HEK293 (cell line): ENCODE results near the gene KIAA0825.

Source experiments
- CTCF ChIA-PET: fragments of 350-600 bp; formaldehyde crosslinking; extraction: SDS; loops from one replicate; lab custom pipeline; 2021; ENCODE audit warnings: antibody characterized with exemption; lab: Yijun Ruan, JAX
- POLR2A ChIA-PET: fragments of 300-600 bp; formaldehyde crosslinking; extraction: SDS; loops from one replicate; lab custom pipeline; 2020; ENCODE audit warnings: antibody characterized with exemption, inconsistent platforms; lab: Yijun Ruan, JAX
- H3K27ac ChIP-seq: fragments of 200-500 bp; sonication (Bioruptor generic); 2 replicates; pipeline ENCODE4 v1.5.1; 2014; ENCODE audit warnings: low read depth, low read length, control low read depth, inconsistent platforms; ENCODE audit errors: extremely low read depth
- H3K36me3 ChIP-seq, 2 experiments: fragments of 200-500 bp in 1 of 2; sonication (Bioruptor generic) in 1 of 2; 1 replicate in 1 of 2; 2 replicates in 1 of 2; pipeline ENCODE4 v1.5.1; 2014 to 2017; ENCODE audit warnings: inconsistent platforms in 2 of 2, low read length in 2 of 2; ENCODE audit not compliant: control insufficient read depth in 2 of 2, insufficient read depth in 1 of 2
- H3K4me1 ChIP-seq: fragments of 200-500 bp; sonication (Bioruptor generic); 2 replicates; pipeline ENCODE4 v1.5.1; 2014; ENCODE audit warnings: mild to moderate bottlenecking, low read length, inconsistent platforms; ENCODE audit not compliant: control insufficient read depth, insufficient read depth
- H3K4me3 ChIP-seq: 2 replicates; pipeline ENCODE4 v1.5.1; 2011; ENCODE audit warnings: low read depth, mild to moderate bottlenecking, control low read depth, low read length, moderate library complexity
- H3K9me3 ChIP-seq: fragments of 200-500 bp; sonication (Bioruptor generic); 2 replicates; pipeline ENCODE4 v1.5.1; 2014; ENCODE audit warnings: low read depth, low read length, inconsistent platforms; ENCODE audit not compliant: control insufficient read depth, insufficient read depth
- GLIS1 ChIP-seq: fragments of 450-650 bp; formaldehyde crosslinking; IDR thresholded peaks from 2 replicates; pipeline ENCODE4 v1.5.1; 2016; ENCODE audit warnings: missing biosample characterization, missing genetic modification characterization
- KLF1 ChIP-seq: fragments of 450-650 bp; formaldehyde crosslinking; IDR thresholded peaks from 2 replicates; pipeline ENCODE4 v1.5.1; 2016; ENCODE audit warnings: missing biosample characterization, missing genetic modification characterization
- SETDB1 ChIP-seq: IDR thresholded peaks from one replicate; pipeline ENCODE4 v1.6.1; 2017; ENCODE audit warnings: mild to moderate bottlenecking, low read length, moderate library complexity, mixed read lengths; ENCODE audit not compliant: insufficient read length
- SP2 ChIP-seq: fragments of 450-650 bp; formaldehyde crosslinking; IDR thresholded peaks from 2 replicates; pipeline ENCODE4 v1.5.1; 2016; ENCODE audit warnings: missing biosample characterization, missing genetic modification characterization
- SP3 ChIP-seq: fragments of 450-650 bp; formaldehyde crosslinking; IDR thresholded peaks from 2 replicates; pipeline ENCODE4 v1.5.1; 2016; ENCODE audit warnings: missing biosample characterization, missing genetic modification characterization
- TCF7L2 ChIP-seq: IDR thresholded peaks from 2 replicates; pipeline ENCODE4 v1.6.1; 2011; ENCODE audit warnings: low read depth, mild to moderate bottlenecking, inconsistent platforms, low read length, moderate library complexity, borderline replicate concordance
- TRIM28 ChIP-seq: IDR thresholded peaks from 2 replicates; pipeline ENCODE4 v1.6.1; 2011; ENCODE audit warnings: low read length, control low read depth, borderline replicate concordance
- TSHZ1 ChIP-seq: fragments of 450-650 bp; formaldehyde crosslinking; IDR thresholded peaks from 2 replicates; pipeline ENCODE4 v1.5.1; 2016; ENCODE audit warnings: missing biosample characterization, missing genetic modification characterization, borderline replicate concordance
- ZBTB8A ChIP-seq: fragments of 450-650 bp; formaldehyde crosslinking; IDR thresholded peaks from 2 replicates; pipeline ENCODE4 v1.5.1; 2016; ENCODE audit warnings: missing biosample characterization, missing genetic modification characterization
- ZFP37 ChIP-seq: fragments of 450-650 bp; formaldehyde crosslinking; IDR thresholded peaks from 2 replicates; pipeline ENCODE4 v1.5.1; 2016; ENCODE audit warnings: missing biosample characterization, missing genetic modification characterization
- ZNF133 ChIP-seq: fragments of 450-650 bp; formaldehyde crosslinking; IDR thresholded peaks from 2 replicates; pipeline ENCODE4 v1.5.1; 2016; ENCODE audit warnings: missing biosample characterization, missing genetic modification characterization
- ZNF169 ChIP-seq: fragments of 450-650 bp; formaldehyde crosslinking; IDR thresholded peaks from 2 replicates; pipeline ENCODE4 v1.5.1; 2016; ENCODE audit warnings: missing biosample characterization, missing genetic modification characterization
- ZNF2 ChIP-seq: fragments of 450-650 bp; formaldehyde crosslinking; IDR thresholded peaks from 2 replicates; pipeline ENCODE4 v1.5.1; 2016; ENCODE audit warnings: missing biosample characterization, missing genetic modification characterization
- ZNF223 ChIP-seq: fragments of 450-650 bp; formaldehyde crosslinking; IDR thresholded peaks from 2 replicates; pipeline ENCODE4 v1.5.1; 2016; ENCODE audit warnings: missing biosample characterization, missing genetic modification characterization
- ZNF274 ChIP-seq, 2 experiments: fragments of 200-500 bp in 1 of 2; fragments of 450-650 bp in 1 of 2; sonication (Bioruptor generic) in 1 of 2; formaldehyde crosslinking in 1 of 2; IDR thresholded peaks; 2 replicates each; pipeline versions ENCODE4 v1.5.1 to v1.6.1; 2014 to 2016; ENCODE audit warnings: borderline replicate concordance in 1 of 2, inconsistent platforms in 1 of 2, low read length in 1 of 2, missing biosample characterization in 1 of 2, missing genetic modification characterization in 1 of 2
- ZNF416 ChIP-seq: fragments of 450-650 bp; formaldehyde crosslinking; IDR thresholded peaks from 2 replicates; pipeline ENCODE4 v1.5.1; 2016; ENCODE audit warnings: missing biosample characterization, missing genetic modification characterization
- ZNF549 ChIP-seq: fragments of 450-650 bp; IDR thresholded peaks from 2 replicates; pipeline ENCODE4 v1.5.1; 2018; ENCODE audit warnings: missing biosample characterization, missing genetic modification characterization, mild to moderate bottlenecking, inconsistent platforms, moderate library complexity
- ZNF585B ChIP-seq: fragments of 450-650 bp; formaldehyde crosslinking; IDR thresholded peaks from 2 replicates; pipeline ENCODE4 v1.5.1; 2016; ENCODE audit warnings: missing biosample characterization, missing genetic modification characterization
- ZNF623 ChIP-seq: fragments of 450-650 bp; formaldehyde crosslinking; IDR thresholded peaks from 2 replicates; pipeline ENCODE4 v1.5.1; 2016; ENCODE audit warnings: missing biosample characterization, missing genetic modification characterization
- ZNF645 ChIP-seq: fragments of 450-650 bp; formaldehyde crosslinking; IDR thresholded peaks from 2 replicates; pipeline ENCODE4; 2016; ENCODE audit warnings: missing biosample characterization, missing genetic modification characterization
- ZNF747 ChIP-seq: fragments of 450-650 bp; formaldehyde crosslinking; IDR thresholded peaks from 2 replicates; pipeline ENCODE4 v1.5.1; 2016; ENCODE audit warnings: missing biosample characterization, missing genetic modification characterization
- ZNF76 ChIP-seq: fragments of 450-650 bp; formaldehyde crosslinking; IDR thresholded peaks from 2 replicates; pipeline ENCODE4; 2016; ENCODE audit warnings: low read depth, missing biosample characterization, missing genetic modification characterization, borderline replicate concordance
- ZNF791 ChIP-seq: fragments of 450-650 bp; formaldehyde crosslinking; IDR thresholded peaks from 2 replicates; pipeline ENCODE4 v1.5.1; 2016; ENCODE audit warnings: missing biosample characterization, missing genetic modification characterization
- ZNF792 ChIP-seq: fragments of 450-650 bp; formaldehyde crosslinking; IDR thresholded peaks from 2 replicates; pipeline ENCODE4 v1.5.1; 2016; ENCODE audit warnings: missing biosample characterization, missing genetic modification characterization
- ZSCAN5A ChIP-seq: fragments of 450-650 bp; formaldehyde crosslinking; IDR thresholded peaks from 2 replicates; pipeline ENCODE4 v1.5.1; 2016; ENCODE audit warnings: missing biosample characterization, missing genetic modification characterization
- ZXDB ChIP-seq: fragments of 450-650 bp; formaldehyde crosslinking; IDR thresholded peaks from 2 replicates; pipeline ENCODE4 v1.5.1; 2016; ENCODE audit warnings: missing biosample characterization, missing genetic modification characterization
- TF ChIP-seq, protein P1 (sequence below): fragments of 450-650 bp; formaldehyde crosslinking; IDR thresholded peaks from 2 replicates; pipeline ENCODE4 v1.5.1; 2016; ENCODE audit warnings: missing biosample characterization, missing genetic modification characterization
- TF ChIP-seq, protein P2 (sequence below): fragments of 450-650 bp; formaldehyde crosslinking; optimal IDR thresholded peaks from 2 replicates; pipeline ENCODE3; 2016; ENCODE audit warnings: missing biosample characterization, mild to moderate bottlenecking, missing genetic modification characterization
- TF ChIP-seq, protein P3 (sequence below): fragments of 450-650 bp; formaldehyde crosslinking; IDR thresholded peaks from 2 replicates; pipeline ENCODE4 v1.5.1; 2017; ENCODE audit warnings: missing biosample characterization, missing genetic modification characterization

The KIAA0825 gene

GRCh38 chr5:94640176-94640575 lies 21.8 kb upstream of the KIAA0825 start (continued):
- TF ChIP-seq TCF7L2: no peak
- peak; percentile 60 for TF ChIP-seq ZNF585B (tag by site-specific recombination)
- TF ChIP-seq SETDB1: peak; percentile 78
- no peak for TF ChIP-seq ZNF133 (tag by site-specific recombination)
- peak; percentile 35; the same call in 1 of the 2 replicates for TF ChIP-seq ZNF549 (tag by site-specific recombination)
- peak; percentile 31; the same call in 1 of the 2 replicates for TF ChIP-seq ZXDB (tag by site-specific recombination)
- peak; percentile 57; the same call in 1 of the 2 replicates for TF ChIP-seq TRIM28
- TF ChIP-seq ZFP37 (tag by site-specific recombination): no peak
- peak; percentile 35; the same call in 1 of the 2 replicates for TF ChIP-seq ZNF2 (tag by site-specific recombination)

DNA sequence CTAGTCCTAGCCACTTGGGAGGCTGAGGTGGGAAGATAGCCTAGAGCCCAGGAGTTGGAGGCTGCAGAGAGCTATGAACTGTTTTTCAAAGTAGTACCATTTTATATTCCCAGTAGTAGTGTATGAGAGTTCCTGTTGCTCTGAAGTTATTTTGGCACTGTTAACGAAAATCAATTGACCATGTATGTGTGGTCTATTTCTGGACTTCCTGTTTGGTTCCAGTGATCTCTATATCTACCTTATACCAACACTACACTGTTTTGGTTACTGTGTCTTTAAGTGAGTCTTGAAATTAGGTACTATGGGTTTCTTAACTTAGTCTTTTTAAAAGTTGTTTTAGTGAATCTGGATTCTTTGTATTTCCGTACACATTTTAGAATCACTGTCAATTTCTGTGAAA lies 13.6 kb upstream of the KIAA0825 start:
- ChIA-PET POLR2A (no interaction called here), CTCF (no interaction called here)
- Histone ChIP-seq H3K4me1 (no peaks in the 10 kb centered on the region), H3K27ac (no peak overlapping the region), H3K36me3 (peaks cover 34 to 43% of the 10 kb centered on the region in 2 experiments), H3K4me3 (no peak overlapping the region), H3K9me3 (no peaks in the 10 kb centered on the region)
- TF ChIP-seq ZNF623 (tag by site-specific recombination) (no peak), TSHZ1 (tag by site-specific recombination) (no peak), ZSCAN5A (tag by site-specific recombination) (no peak), ZNF169 (tag by site-specific recombination) (no peak), GLIS1 (tag by site-specific recombination) (no peak), SP2 (tag by site-specific recombination) (no peak), ZNF223 (tag by site-specific recombination) (no peak), ZNF747 (tag by site-specific recombination) (no peak), ZNF76 (no peak), SP3 (no peak), ZNF274 (IDR thresholded peaks at IDR 0.05; ENCODE audit: low read length) (no peak), ZNF274 (tag by site-specific recombination; IDR thresholded peaks at IDR 0.05; ENCODE audit: borderline replicate concordance) (no peak), ZBTB8A (tag by site-specific recombination) (no peak), ZNF791 (no peak), ZNF645 (tag by site-specific recombination) (no peak), KLF1 (no peak), ZNF416 (tag by site-specific recombination) (no peak), ZNF792 (tag by site-specific recombination) (no peak)
- TF ChIP-seq, protein P1, sequence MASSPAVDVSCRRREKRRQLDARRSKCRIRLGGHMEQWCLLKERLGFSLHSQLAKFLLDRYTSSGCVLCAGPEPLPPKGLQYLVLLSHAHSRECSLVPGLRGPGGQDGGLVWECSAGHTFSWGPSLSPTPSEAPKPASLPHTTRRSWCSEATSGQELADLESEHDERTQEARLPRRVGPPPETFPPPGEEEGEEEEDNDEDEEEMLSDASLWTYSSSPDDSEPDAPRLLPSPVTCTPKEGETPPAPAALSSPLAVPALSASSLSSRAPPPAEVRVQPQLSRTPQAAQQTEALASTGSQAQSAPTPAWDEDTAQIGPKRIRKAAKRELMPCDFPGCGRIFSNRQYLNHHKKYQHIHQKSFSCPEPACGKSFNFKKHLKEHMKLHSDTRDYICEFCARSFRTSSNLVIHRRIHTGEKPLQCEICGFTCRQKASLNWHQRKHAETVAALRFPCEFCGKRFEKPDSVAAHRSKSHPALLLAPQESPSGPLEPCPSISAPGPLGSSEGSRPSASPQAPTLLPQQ: no peak
- TF ChIP-seq, protein P2, sequence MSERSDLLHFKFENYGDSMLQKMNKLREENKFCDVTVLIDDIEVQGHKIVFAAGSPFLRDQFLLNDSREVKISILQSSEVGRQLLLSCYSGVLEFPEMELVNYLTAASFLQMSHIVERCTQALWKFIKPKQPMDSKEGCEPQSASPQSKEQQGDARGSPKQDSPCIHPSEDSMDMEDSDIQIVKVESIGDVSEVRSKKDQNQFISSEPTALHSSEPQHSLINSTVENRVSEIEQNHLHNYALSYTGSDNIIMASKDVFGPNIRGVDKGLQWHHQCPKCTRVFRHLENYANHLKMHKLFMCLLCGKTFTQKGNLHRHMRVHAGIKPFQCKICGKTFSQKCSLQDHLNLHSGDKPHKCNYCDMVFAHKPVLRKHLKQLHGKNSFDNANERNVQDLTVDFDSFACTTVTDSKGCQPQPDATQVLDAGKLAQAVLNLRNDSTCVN (tag by site-specific recombination): no peak
- TF ChIP-seq, protein P3, sequence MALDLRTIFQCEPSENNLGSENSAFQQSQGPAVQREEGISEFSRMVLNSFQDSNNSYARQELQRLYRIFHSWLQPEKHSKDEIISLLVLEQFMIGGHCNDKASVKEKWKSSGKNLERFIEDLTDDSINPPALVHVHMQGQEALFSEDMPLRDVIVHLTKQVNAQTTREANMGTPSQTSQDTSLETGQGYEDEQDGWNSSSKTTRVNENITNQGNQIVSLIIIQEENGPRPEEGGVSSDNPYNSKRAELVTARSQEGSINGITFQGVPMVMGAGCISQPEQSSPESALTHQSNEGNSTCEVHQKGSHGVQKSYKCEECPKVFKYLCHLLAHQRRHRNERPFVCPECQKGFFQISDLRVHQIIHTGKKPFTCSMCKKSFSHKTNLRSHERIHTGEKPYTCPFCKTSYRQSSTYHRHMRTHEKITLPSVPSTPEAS (tag by site-specific recombination): no peak
